GM23248 (cell line): ENCODE measurements around the gene ASIP.

Experiments used
- EZH2 ChIP-seq: fragments of 200-600 bp; sonication (generic); IDR thresholded peaks from 2 replicates; pipeline ENCODE4 v1.6.1; 2018; ENCODE audit warnings: antibody characterized with exemption, mild to moderate bottlenecking; ENCODE audit not compliant: insufficient read depth, poor library complexity, severe bottlenecking
- EZH2phosphoT487 ChIP-seq: fragments of 200-600 bp; sonication (generic); IDR thresholded peaks from 2 replicates; pipeline ENCODE4 v1.6.1; 2018; ENCODE audit warnings: antibody characterized with exemption, moderate library complexity, mild to moderate bottlenecking, low read depth; ENCODE audit not compliant: insufficient read depth

DNA sequence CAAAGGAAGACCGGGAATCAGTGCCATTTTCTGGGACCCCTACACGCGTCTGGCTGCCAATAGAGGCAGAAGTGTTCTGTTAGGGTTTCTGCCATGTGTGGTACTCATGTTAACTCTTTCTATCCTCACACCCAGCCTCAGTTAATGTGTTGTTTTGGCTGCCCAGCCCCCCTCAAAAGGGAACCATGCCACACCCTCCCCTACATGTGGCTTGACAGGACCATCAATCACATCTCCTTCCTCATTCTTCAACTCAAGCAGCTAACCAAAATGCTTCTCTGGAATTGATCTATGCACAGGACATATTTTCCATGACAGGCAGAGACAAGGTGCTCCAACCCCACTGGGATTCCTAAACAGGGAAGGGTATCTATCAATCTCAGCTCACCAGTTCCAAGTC is 40.0 kb downstream of the ASIP start:
- TF ChIP-seq EZH2 (no peak), EZH2phosphoT487 (no peak)
